GM23338 (cell line): ENCODE results near the gene INTS3. TPM values are rescaled to one million over a fixed set of nuclear protein-coding genes. Genes with fewer than 3 reads are reported as not detected.

ENCODE experiments used
- ATAC-seq: fragments of 200-7000 bp; cut with Tn5 transposase; 3 replicates; pipeline ENCODE4 v1.9.1; 2020
- DNase-seq: peaks from one replicate; pipeline ENCODE4 v3.0.0-alpha.2; 2015; ENCODE audit warnings: low spot score
- H2AFZ ChIP-seq: fragments of 200-600 bp; sonication (generic); 2 replicates; pipeline ENCODE4 v1.8.0; 2016; ENCODE audit warnings: antibody characterized with exemption, mild to moderate bottlenecking, moderate library complexity
- H3F3A ChIP-seq: fragments of 200-600 bp; sonication (generic); replicated peaks from 2 replicates; pipeline ENCODE4 v1.8.0; 2017; ENCODE audit warnings: antibody characterized with exemption, mixed run types, low read depth
- H3K27ac ChIP-seq: fragments of 200-600 bp; sonication (generic); 2 replicates; pipeline ENCODE4 v1.6.1; 2016; ENCODE audit warnings: low read depth
- H3K27me3 ChIP-seq: fragments of 200-600 bp; sonication (generic); 2 replicates; pipeline ENCODE4 v1.8.0; 2016; ENCODE audit warnings: mild to moderate bottlenecking, mixed run types, moderate library complexity; ENCODE audit not compliant: insufficient read depth
- H3K36me3 ChIP-seq: fragments of 200-600 bp; sonication (generic); 2 replicates; pipeline ENCODE4 v1.8.0; 2016; ENCODE audit warnings: mild to moderate bottlenecking; ENCODE audit not compliant: insufficient read depth
- H3K4me1 ChIP-seq: fragments of 200-600 bp; sonication (generic); 2 replicates; pipeline ENCODE4 v1.8.0; 2016; ENCODE audit warnings: mild to moderate bottlenecking, moderate library complexity; ENCODE audit not compliant: insufficient read depth
- H3K4me2 ChIP-seq: fragments of 200-600 bp; sonication (generic); 2 replicates; pipeline ENCODE4 v1.7.1; 2017; ENCODE audit warnings: mixed run types
- H3K4me3 ChIP-seq: fragments of 200-600 bp; sonication (generic); 2 replicates; pipeline ENCODE4 v1.6.1; 2016; ENCODE audit warnings: mixed run types
- H3K79me2 ChIP-seq: fragments of 200-600 bp; sonication (generic); replicated peaks from 2 replicates; pipeline ENCODE4 v1.8.0; 2017; ENCODE audit warnings: mild to moderate bottlenecking; ENCODE audit not compliant: insufficient read depth
- H3K9me2 ChIP-seq: fragments of 200-600 bp; sonication (generic); 2 replicates; pipeline ENCODE4 v1.8.0; 2017; ENCODE audit not compliant: insufficient read depth
- H4K20me1 ChIP-seq: fragments of 200-600 bp; sonication (generic); replicated peaks from 2 replicates; pipeline ENCODE4 v1.8.0; 2017; ENCODE audit warnings: mild to moderate bottlenecking; ENCODE audit not compliant: insufficient read depth
- H3K27ac Mint-ChIP-seq: 2 replicates; pipeline ENCODE4 v1.8.0; 2020; ENCODE audit warnings: inconsistent platforms, mild to moderate bottlenecking, moderate library complexity, mixed read lengths
- H3K27me3 Mint-ChIP-seq: 3 replicates; pipeline ENCODE4 v1.8.0; 2022; ENCODE audit warnings: low read depth, mild to moderate bottlenecking, moderate library complexity, mixed read lengths, inconsistent platforms; ENCODE audit not compliant: insufficient read depth, poor library complexity
- H3K36me3 Mint-ChIP-seq: 3 replicates; pipeline ENCODE4 v1.8.0; 2021; ENCODE audit warnings: low read depth, mild to moderate bottlenecking, inconsistent platforms, moderate library complexity, mixed read lengths
- H3K4me1 Mint-ChIP-seq: 3 replicates; pipeline ENCODE4 v1.8.0; 2020; ENCODE audit warnings: mild to moderate bottlenecking, inconsistent platforms, mixed read lengths
- H3K4me3 Mint-ChIP-seq: 3 replicates; pipeline ENCODE4 v1.8.0; 2021; ENCODE audit warnings: moderate library complexity, mild to moderate bottlenecking, inconsistent platforms, mixed read lengths
- H3K9me3 Mint-ChIP-seq: 3 replicates; pipeline ENCODE4 v1.8.0; 2020; ENCODE audit warnings: moderate library complexity, mild to moderate bottlenecking, inconsistent platforms, mixed read lengths
- CREB1 ChIP-seq: fragments of 250-450 bp; sonication (Bioruptor Pico); IDR thresholded peaks from 2 replicates; pipeline ENCODE4 v1.5.0; 2020; ENCODE audit warnings: low read depth, mild to moderate bottlenecking, moderate library complexity
- CTCF ChIP-seq, 2 experiments: fragments of 200-600 bp in 1 of 2; sonication (generic) in 1 of 2; conservative IDR thresholded peaks; 2 replicates each; pipeline versions ENCODE4 v1.5.1 to v1.6.1; 2016 to 2017; ENCODE audit warnings: antibody characterized with exemption in 2 of 2, low read depth in 2 of 2, mild to moderate bottlenecking in 2 of 2, moderate library complexity in 1 of 2
- EZH2 ChIP-seq: fragments of 200-600 bp; sonication (generic); IDR thresholded peaks from one replicate; pipeline ENCODE4 v1.8.0; 2017; ENCODE audit warnings: antibody characterized with exemption, mild to moderate bottlenecking, low read depth; ENCODE audit not compliant: unreplicated experiment
- EZH2phosphoT487 ChIP-seq: fragments of 200-600 bp; sonication (generic); IDR thresholded peaks from one replicate; pipeline ENCODE4 v1.8.1; 2018; ENCODE audit warnings: antibody characterized with exemption; ENCODE audit not compliant: unreplicated experiment
- JUNB ChIP-seq: IDR thresholded peaks from one replicate; pipeline ENCODE4 v1.6.1; 2016; ENCODE audit warnings: antibody characterized with exemption; ENCODE audit not compliant: unreplicated experiment
- NANOG ChIP-seq: IDR thresholded peaks from 2 replicates; pipeline ENCODE4 v1.6.1; 2016; ENCODE audit warnings: antibody characterized with exemption, borderline replicate concordance
- POLR2AphosphoS5 ChIP-seq: IDR thresholded peaks from 2 replicates; pipeline ENCODE4 v1.6.1; 2016; ENCODE audit warnings: antibody characterized with exemption, low read depth
- STAT1 ChIP-seq: IDR thresholded peaks from one replicate; pipeline ENCODE4 v1.6.1; 2016; ENCODE audit warnings: antibody characterized with exemption; ENCODE audit not compliant: unreplicated experiment
- ZNF114 ChIP-seq: fragments of 250-450 bp; sonication (Bioruptor Pico); IDR thresholded peaks from 2 replicates; pipeline ENCODE4 v1.5.0; 2020; ENCODE audit warnings: mild to moderate bottlenecking, moderate library complexity
- ZNF331 ChIP-seq: fragments of 250-450 bp; sonication (Bioruptor Pico); IDR thresholded peaks from 2 replicates; pipeline ENCODE4 v1.5.0; 2020; ENCODE audit warnings: low read depth, mild to moderate bottlenecking, moderate library complexity
- polyA plus RNA-seq: library from polyadenylated mRNA; unstranded; fragments of >200 nt; fragmentation: Nextera tagmentation; extraction: Ambion mirVana; gene quantifications from 2 replicates; pipeline ENCODE4 v1.2.1, GENCODE V29; 2016
- total RNA-seq: library from RNA; depleted of rRNA; stranded (reverse); fragments of >200 nt; shearing (Covaris generic); gene quantifications from 2 replicates; pipeline ENCODE4 v1.2.3, GENCODE V29; 2014
- TF ChIP-seq, protein P1 (sequence below): IDR thresholded peaks from 2 replicates; pipeline ENCODE4 v1.6.1; 2016; ENCODE audit warnings: antibody characterized with exemption
- TF ChIP-seq, protein P2 (sequence below): fragments of 250-450 bp; sonication (Bioruptor Pico); IDR thresholded peaks from 2 replicates; pipeline ENCODE4 v1.5.0; 2020; ENCODE audit warnings: mild to moderate bottlenecking, moderate library complexity
- TF ChIP-seq, protein P3 (sequence below): IDR thresholded peaks from one replicate; pipeline ENCODE4 v1.6.1; 2018; ENCODE audit warnings: antibody characterized with exemption; ENCODE audit not compliant: unreplicated experiment

INTS3 gene
- total and polyA plus RNA-seq, 2 experiments from 2014 or later = 22.7 to 51.3 TPM

DNA sequence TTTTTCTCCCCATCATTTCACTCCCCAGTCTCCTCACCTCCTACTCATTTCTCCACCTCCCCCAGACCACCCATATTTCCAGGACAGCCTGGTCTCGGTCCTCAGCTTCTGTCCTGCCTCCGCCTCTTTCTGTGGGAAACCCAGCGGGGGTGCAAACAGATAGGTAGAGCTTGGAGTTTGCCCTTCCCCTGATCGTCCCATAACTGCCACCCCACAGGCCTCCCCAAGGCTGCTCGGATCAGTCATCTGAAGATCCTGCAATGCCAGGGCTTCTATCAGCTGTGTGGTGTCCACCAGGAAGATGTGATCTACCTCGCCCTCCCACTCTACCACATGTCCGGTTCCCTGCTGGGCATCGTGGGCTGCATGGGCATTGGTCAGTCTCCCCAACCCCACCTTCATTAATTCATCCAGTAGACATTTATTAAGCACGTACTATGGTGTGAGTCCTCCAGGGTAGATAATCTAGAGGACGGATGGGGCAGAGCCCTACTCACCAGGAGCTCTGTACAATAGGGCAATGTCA lies 49.1 kb downstream of the INTS3 start:
- Histone ChIP-seq H3K9me2 (no peaks in the 10 kb centered on the region), H3F3A (peaks cover 19% of the 10 kb centered on the region), H3K79me2 (0 out of 2 replicates have a peak, but pooled peaks cover 7% of the 10 kb centered on the region), H3K27ac (no peak overlapping the region), H2AFZ (no peak overlapping the region), H3K36me3 (no peaks in the 10 kb centered on the region), H3K27me3 (no peaks in the 10 kb centered on the region), H4K20me1 (no peaks in the 10 kb centered on the region), H3K4me1 (peaks cover 21% of the 10 kb centered on the region), H3K4me2 (peak overlapping the region; percentile 94), H3K4me3 (no peak overlapping the region)
- no peak overlapping the region for H3K27ac Mint-ChIP-seq
- peaks cover 20% of the 10 kb centered on the region for H3K27me3 Mint-ChIP-seq
- H3K4me3 Mint-ChIP-seq = peak overlapping the region; percentile 86
- peaks cover 44% of the 10 kb centered on the region for H3K36me3 Mint-ChIP-seq
- TF ChIP-seq, protein P1, sequence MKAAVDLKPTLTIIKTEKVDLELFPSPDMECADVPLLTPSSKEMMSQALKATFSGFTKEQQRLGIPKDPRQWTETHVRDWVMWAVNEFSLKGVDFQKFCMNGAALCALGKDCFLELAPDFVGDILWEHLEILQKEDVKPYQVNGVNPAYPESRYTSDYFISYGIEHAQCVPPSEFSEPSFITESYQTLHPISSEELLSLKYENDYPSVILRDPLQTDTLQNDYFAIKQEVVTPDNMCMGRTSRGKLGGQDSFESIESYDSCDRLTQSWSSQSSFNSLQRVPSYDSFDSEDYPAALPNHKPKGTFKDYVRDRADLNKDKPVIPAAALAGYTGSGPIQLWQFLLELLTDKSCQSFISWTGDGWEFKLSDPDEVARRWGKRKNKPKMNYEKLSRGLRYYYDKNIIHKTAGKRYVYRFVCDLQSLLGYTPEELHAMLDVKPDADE = no peak
- TF ChIP-seq ZNF331 (CRISPR knock-in tag) (no peak), JUNB (no peak), ZNF114 (CRISPR knock-in tag) (no peak), CTCF (conservative IDR thresholded peaks at IDR 0.05; ENCODE audit: low read depth in 2 of 2) (no peak), NANOG (no peak), STAT1 (no peak), EZH2 (no peak), EZH2phosphoT487 (no peak), POLR2AphosphoS5 (no peak), CREB1 (no peak)
- TF ChIP-seq, protein P2, sequence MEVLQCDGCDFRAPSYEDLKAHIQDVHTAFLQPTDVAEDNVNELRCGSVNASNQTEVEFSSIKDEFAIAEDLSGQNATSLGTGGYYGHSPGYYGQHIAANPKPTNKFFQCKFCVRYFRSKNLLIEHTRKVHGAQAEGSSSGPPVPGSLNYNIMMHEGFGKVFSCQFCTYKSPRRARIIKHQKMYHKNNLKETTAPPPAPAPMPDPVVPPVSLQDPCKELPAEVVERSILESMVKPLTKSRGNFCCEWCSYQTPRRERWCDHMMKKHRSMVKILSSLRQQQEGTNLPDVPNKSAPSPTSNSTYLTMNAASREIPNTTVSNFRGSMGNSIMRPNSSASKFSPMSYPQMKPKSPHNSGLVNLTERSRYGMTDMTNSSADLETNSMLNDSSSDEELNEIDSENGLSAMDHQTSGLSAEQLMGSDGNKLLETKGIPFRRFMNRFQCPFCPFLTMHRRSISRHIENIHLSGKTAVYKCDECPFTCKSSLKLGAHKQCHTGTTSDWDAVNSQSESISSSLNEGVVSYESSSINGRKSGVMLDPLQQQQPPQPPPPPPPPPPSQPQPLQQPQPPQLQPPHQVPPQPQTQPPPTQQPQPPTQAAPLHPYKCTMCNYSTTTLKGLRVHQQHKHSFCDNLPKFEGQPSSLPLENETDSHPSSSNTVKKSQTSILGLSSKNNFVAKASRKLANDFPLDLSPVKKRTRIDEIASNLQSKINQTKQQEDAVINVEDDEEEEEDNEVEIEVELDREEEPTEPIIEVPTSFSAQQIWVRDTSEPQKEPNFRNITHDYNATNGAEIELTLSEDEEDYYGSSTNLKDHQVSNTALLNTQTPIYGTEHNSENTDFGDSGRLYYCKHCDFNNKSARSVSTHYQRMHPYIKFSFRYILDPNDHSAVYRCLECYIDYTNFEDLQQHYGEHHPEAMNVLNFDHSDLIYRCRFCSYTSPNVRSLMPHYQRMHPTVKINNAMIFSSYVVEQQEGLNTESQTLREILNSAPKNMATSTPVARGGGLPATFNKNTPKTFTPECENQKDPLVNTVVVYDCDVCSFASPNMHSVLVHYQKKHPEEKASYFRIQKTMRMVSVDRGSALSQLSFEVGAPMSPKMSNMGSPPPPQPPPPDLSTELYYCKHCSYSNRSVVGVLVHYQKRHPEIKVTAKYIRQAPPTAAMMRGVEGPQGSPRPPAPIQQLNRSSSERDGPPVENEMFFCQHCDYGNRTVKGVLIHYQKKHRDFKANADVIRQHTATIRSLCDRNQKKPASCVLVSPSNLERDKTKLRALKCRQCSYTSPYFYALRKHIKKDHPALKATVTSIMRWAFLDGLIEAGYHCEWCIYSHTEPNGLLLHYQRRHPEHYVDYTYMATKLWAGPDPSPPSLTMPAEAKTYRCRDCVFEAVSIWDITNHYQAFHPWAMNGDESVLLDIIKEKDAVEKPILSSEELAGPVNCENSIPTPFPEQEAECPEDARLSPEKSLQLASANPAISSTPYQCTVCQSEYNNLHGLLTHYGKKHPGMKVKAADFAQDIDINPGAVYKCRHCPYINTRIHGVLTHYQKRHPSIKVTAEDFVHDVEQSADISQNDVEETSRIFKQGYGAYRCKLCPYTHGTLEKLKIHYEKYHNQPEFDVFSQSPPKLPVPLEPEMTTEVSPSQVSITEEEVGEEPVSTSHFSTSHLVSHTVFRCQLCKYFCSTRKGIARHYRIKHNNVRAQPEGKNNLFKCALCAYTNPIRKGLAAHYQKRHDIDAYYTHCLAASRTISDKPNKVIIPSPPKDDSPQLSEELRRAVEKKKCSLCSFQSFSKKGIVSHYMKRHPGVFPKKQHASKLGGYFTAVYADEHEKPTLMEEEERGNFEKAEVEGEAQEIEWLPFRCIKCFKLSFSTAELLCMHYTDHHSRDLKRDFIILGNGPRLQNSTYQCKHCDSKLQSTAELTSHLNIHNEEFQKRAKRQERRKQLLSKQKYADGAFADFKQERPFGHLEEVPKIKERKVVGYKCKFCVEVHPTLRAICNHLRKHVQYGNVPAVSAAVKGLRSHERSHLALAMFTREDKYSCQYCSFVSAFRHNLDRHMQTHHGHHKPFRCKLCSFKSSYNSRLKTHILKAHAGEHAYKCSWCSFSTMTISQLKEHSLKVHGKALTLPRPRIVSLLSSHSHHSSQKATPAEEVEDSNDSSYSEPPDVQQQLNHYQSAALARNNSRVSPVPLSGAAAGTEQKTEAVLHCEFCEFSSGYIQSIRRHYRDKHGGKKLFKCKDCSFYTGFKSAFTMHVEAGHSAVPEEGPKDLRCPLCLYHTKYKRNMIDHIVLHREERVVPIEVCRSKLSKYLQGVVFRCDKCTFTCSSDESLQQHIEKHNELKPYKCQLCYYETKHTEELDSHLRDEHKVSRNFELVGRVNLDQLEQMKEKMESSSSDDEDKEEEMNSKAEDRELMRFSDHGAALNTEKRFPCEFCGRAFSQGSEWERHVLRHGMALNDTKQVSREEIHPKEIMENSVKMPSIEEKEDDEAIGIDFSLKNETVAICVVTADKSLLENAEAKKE (CRISPR knock-in tag) = no peak
- TF ChIP-seq, protein P3, sequence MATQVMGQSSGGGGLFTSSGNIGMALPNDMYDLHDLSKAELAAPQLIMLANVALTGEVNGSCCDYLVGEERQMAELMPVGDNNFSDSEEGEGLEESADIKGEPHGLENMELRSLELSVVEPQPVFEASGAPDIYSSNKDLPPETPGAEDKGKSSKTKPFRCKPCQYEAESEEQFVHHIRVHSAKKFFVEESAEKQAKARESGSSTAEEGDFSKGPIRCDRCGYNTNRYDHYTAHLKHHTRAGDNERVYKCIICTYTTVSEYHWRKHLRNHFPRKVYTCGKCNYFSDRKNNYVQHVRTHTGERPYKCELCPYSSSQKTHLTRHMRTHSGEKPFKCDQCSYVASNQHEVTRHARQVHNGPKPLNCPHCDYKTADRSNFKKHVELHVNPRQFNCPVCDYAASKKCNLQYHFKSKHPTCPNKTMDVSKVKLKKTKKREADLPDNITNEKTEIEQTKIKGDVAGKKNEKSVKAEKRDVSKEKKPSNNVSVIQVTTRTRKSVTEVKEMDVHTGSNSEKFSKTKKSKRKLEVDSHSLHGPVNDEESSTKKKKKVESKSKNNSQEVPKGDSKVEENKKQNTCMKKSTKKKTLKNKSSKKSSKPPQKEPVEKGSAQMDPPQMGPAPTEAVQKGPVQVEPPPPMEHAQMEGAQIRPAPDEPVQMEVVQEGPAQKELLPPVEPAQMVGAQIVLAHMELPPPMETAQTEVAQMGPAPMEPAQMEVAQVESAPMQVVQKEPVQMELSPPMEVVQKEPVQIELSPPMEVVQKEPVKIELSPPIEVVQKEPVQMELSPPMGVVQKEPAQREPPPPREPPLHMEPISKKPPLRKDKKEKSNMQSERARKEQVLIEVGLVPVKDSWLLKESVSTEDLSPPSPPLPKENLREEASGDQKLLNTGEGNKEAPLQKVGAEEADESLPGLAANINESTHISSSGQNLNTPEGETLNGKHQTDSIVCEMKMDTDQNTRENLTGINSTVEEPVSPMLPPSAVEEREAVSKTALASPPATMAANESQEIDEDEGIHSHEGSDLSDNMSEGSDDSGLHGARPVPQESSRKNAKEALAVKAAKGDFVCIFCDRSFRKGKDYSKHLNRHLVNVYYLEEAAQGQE = no peak
- DNase-seq (no peak), ATAC-seq (no peak)
- no peaks in the 10 kb centered on the region for H3K9me3 Mint-ChIP-seq
- peaks cover 41% of the 10 kb centered on the region for H3K4me1 Mint-ChIP-seq
